HG02623 (cell line): Measurements from ENCODE around the gene PHF12.
A peak's percentile ranks its signal among the peaks of the same experiment; 100 is the strongest.
"Not testable (repeated sequence)": the region's sequence is repeated elsewhere in the genome, so short reads cannot be mapped to it uniquely, and the experiment has no call there.

Experiments
- ATAC-seq: cut with Tn5 transposase; IDR thresholded peaks from one replicate; pipeline ENCODE4 v1.9.1; 2021; ENCODE audit warnings: moderate library complexity; ENCODE audit not compliant: unreplicated experiment

PHF12 gene

GRCh38 chr17:28906276-28906675, 45.0 kb downstream of the PHF12 start:
- ATAC-seq = no peak

- ATAC-seq = no peak
These were observed 46.5 kb downstream of the PHF12 start for GRCh38 chr17:28904800-28905199.

- ATAC-seq = not testable (repeated sequence)
These were observed 47.8 kb downstream of the PHF12 start for GRCh38 chr17:28903546-28903841.

GRCh38 chr17:28902819-28903545, 48.3 kb downstream of the PHF12 start, which contains the start of gene DHRS13:
Gene DHRS13, minus strand, starts transcription at chr17:28903079. Its CDS starts 135 bp downstream, at chr17:28902944.
- ATAC-seq = peak; percentile 78

GRCh38 chr17:28901866-28902818, 49.2 kb downstream of the PHF12 start:
- ATAC-seq = peak; percentile 29

GRCh38 chr17:28900986-28901726, 50.2 kb downstream of the PHF12 start:
- no peak for ATAC-seq

- ATAC-seq = no peak
These were observed 52.0 kb downstream of the PHF12 start for GRCh38 chr17:28899212-28899815.

- no peak for ATAC-seq
These were observed 52.8 kb downstream of the PHF12 start for GRCh38 chr17:28898527-28898955.

- no peak for ATAC-seq
These were observed 53.4 kb downstream of the PHF12 start for GRCh38 chr17:28897769-28898526.

- ATAC-seq = no peak
These were observed 54.2 kb downstream of the PHF12 start, which contains the start of gene FLOT2 for GRCh38 chr17:28896884-28897768. Gene FLOT2, minus strand, starts transcription at chr17:28897733. Its CDS starts 159 bp downstream, at chr17:28897574.

- no peak for ATAC-seq
These were observed 54.8 kb downstream of the PHF12 start for GRCh38 chr17:28896491-28896883.

GRCh38 chr17:28895794-28896447, 55.4 kb downstream of the PHF12 start:
- no peak for ATAC-seq

GRCh38 chr17:28893248-28894183, 57.8 kb downstream of the PHF12 start:
- not testable (repeated sequence) for ATAC-seq

GRCh38 chr17:28892024-28892423, 59.3 kb downstream of the PHF12 start:
- ATAC-seq = no peak

GRCh38 chr17:28891201-28891600, 60.1 kb downstream of the PHF12 start:
- no peak for ATAC-seq

GRCh38 chr17:28889996-28890395, 61.3 kb downstream of the PHF12 start:
- ATAC-seq = no peak

- ATAC-seq = no peak
These were observed 62.5 kb downstream of the PHF12 start for GRCh38 chr17:28888832-28889231.
